GM12865 (cell line): ENCODE measurements around the gene ATG16L2.
A peak's percentile ranks its signal among the peaks of the same experiment; 100 is the strongest.

Experiments used
- DNase-seq: peaks from one replicate; pipeline ENCODE4 v3.0.0; 2010; ENCODE audit warnings: low read depth
- H3K4me3 ChIP-seq: 2 replicates; pipeline ENCODE4 v1.5.1; 2011; ENCODE audit warnings: mild to moderate bottlenecking, low read depth, low read length, control low read depth
- TF ChIP-seq, protein P1 (sequence below): IDR thresholded peaks from 2 replicates; pipeline ENCODE4 v1.5.1; 2011; ENCODE audit warnings: low read length, control low read depth, low read depth, inconsistent platforms; ENCODE audit not compliant: insufficient read depth; ENCODE audit errors: missing control alignments

The ATG16L2 gene

DNA sequence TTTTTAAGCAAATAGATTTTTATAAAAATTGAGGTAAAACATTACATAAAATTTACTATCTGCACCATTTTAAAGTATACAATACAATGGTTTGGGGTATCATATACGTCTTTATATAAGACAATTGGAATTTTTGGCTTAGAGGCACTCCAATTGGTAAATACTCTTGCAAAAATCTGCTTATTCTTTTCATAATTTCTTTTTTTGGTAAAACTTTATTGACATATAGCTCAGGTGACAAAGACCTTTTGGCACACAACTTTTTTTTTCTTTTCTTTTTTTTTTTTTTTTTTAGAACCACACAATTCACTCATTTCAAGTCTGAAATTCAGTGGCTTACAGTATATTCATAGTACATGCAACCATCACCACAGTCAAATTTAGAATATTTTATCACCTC is 57.8 kb downstream of the ATG16L2 start:
- H3K4me3 ChIP-seq, result no peak overlapping the region
- no peak for DNase-seq
- TF ChIP-seq, protein P1, sequence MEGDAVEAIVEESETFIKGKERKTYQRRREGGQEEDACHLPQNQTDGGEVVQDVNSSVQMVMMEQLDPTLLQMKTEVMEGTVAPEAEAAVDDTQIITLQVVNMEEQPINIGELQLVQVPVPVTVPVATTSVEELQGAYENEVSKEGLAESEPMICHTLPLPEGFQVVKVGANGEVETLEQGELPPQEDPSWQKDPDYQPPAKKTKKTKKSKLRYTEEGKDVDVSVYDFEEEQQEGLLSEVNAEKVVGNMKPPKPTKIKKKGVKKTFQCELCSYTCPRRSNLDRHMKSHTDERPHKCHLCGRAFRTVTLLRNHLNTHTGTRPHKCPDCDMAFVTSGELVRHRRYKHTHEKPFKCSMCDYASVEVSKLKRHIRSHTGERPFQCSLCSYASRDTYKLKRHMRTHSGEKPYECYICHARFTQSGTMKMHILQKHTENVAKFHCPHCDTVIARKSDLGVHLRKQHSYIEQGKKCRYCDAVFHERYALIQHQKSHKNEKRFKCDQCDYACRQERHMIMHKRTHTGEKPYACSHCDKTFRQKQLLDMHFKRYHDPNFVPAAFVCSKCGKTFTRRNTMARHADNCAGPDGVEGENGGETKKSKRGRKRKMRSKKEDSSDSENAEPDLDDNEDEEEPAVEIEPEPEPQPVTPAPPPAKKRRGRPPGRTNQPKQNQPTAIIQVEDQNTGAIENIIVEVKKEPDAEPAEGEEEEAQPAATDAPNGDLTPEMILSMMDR, result no peak

DNA sequence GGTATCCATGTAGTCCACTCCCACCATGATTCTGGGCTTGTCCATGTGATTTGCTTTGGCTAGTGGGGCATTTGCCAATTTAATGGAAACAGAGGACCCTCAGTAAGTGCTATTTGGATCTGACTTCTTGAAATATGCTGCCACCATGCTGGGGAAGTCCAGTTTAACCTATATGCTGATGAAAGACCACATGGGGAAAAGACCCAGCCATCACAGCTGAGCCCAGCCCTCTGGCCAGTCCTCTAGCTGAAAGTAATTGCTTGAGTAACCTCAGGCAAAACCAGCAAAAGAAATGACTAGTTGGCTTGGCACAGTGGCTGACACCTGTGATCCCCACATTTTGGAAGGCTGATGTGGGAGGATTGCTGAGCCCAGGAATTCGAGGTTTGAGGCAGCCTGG is 61.5 kb downstream of the ATG16L2 start:
- DNase-seq, result peak; percentile 26
- no peak overlapping the region for H3K4me3 ChIP-seq
- TF ChIP-seq, protein P1, result no peak

DNA sequence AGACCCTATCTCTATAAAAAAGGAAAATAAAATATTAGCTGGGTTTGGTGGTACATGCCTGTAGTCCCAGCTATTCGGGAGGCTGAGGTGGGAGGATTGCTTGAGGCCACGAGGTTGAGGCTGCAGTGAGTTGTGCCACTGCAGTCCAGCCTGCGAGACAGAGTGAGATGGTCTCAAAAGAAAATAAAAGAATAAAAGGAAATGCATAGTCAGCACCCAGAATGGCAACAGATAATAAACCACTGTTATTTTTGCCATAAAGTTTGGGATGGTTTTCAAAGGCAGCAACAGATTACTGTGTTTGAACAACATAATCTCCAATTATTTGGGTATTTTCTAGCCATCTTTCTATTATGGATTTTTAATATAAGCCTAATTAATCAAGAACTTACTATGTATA is 61.9 kb downstream of the ATG16L2 start:
- TF ChIP-seq, protein P1, result no peak
- DNase-seq, result no peak
- H3K4me3 ChIP-seq, result no peak overlapping the region
